ENCODE measurements around the gene STX10.
A peak's percentile ranks its signal among the peaks of the same experiment; 100 is the strongest.

STX10 gene

DNA sequence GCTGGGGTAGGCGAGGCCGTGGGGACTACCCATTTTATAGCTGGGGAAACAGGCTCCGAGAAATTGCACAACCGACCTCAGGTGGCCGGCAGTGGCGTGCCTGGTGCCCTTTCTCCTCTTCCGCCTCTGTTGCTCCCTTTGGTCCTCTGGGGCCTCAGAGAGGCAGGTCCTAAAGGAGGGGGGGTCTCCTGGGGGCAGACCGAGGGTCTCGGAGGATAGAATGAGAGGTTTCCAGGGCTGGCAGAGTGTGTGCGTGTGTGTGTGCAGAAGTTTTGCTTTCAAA is 11.3 kb downstream of the STX10 start:
- no peak for DNase-seq

DNA sequence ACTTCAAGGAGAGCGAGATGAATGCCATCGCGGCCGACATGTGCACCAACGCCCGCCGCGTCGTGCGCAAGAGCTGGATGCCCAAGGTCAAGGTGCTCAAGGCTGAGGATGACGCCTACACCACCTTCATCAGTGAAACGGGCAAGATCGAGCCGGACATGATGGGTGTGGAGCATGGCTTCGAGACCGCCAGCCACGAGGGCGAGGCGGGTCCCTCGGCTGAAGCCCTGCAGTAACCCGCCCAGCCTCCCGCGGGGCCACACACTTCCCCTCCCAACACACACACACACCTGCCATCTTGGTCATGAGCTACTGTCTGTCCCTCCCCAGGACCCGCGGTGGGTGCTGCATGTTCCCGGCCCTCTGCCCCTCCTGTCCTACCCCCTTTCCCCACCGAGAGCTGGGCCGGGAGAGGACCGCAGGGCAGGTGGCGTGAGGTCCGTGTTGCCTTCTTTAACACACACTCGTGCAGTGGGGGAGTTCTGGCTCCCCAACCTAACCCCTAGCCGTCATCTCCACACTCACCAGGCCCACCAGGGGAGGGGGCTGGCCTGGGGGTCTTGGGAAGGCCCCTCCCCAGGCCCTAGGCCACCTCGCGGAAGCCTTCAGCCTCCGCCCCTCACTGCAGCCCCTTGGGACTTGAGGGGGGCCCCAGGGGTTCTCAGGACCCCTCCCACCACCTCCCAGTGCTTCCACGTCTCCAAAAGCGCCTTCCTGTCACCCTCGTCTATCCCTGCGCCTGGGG is 11.8 kb downstream of the STX10 start:
- no peak for DNase-seq

DNA sequence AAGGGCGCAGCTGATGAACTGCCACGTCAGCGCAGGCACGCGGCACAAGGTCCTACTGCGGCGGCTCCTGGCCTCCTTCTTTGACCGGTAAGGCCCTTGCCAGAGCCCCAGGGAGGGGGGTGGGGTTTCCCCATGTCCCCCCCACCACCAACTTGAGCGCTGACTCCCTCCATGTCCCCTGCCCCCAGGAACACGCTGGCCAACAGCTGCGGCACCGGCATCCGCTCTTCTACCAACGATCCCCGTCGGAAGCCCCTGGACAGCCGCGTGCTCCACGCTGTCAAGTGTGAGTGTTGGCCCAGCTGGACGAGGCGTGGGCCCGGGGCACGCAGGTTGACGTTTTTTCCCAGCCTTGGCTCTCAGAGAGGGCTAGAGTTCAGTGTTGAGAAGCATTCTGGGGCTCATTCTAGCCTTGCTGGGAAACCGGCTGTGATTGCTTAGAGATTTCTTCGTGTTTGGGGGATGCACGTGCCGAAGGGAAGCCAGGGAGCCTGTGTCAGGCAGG is 12.8 kb downstream of the STX10 start:
- no peak for DNase-seq

DNA sequence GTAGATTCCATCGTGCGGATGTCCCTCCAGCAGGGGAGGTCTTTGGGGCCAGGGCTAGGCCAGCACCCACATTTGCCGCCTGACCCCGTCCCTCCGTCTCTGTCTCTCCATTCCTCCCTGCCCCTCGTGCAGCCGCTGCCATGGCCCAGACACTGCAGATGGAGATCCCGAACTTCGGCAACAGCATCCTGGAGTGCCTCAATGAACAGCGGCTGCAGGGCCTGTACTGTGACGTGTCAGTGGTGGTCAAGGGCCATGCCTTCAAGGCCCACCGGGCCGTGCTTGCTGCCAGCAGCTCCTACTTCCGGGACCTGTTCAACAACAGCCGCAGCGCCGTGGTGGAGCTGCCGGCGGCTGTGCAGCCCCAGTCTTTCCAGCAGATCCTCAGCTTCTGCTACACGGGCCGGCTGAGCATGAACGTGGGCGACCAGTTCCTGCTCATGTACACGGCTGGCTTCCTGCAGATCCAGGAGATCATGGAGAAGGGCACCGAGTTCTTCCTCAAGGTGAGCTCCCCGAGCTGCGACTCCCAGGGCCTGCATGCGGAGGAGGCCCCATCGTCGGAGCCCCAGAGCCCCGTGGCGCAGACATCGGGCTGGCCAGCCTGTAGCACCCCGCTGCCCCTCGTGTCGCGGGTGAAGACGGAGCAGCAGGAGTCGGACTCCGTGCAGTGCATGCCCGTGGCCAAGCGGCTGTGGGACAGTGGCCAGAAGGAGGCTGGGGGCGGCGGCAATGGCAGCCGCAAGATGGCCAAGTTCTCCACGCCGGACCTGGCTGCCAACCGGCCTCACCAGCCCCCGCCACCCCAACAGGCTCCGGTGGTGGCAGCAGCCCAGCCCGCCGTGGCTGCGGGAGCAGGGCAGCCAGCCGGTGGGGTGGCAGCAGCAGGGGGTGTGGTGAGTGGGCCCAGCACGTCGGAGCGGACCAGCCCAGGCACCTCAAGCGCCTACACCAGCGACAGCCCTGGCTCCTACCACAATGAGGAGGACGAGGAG is 14.8 kb downstream of the STX10 start:
- DNase-seq: no peak

DNA sequence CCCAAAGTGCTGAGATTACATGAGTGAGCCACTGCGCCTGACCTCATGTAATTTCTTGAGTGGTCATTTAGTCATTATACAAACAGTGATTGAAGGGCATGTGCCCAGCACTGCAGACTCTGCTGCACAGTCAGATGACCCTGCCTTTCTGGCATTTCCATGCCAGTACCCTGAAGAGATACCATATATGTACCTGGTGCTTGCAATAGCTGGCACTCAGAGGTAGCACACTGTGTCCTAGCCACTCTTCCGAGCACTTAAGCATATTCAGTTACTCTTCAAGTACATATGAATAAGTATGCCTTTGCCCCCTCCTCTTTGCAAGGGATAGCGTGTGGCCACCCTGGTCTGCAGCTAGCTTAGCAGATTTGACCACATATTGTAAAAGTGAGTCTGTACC is 15.5 kb downstream of the STX10 start:
- no peak for DNase-seq

DNA sequence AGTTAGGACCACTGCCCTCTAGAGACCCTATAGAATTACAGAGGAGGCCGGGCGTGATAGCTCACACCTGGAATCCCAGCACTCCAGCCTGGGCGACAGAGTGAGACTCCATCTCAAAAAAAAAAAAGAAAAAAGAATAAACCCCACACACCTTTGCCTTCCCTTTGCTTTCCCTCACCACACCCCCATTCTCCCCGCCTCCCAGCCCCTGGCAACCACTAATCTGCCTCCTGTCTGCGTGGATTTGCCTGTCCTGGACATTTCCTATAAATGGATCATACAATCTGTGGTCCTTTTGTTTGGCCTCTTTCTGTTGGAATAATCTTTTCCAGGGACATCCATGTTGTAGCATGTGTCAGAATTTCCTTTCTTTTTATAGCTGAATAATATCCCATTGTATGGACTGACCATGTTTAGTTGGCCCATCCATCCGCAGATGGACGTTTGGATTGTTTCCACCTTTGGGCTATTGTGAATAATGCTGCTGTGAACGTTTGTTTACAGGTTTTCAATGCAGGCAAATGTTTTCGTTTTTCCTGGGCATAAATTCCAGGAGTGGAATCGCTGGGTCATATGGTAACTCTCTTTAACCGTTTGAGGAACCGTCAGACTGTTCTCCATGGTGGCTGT is 16.8 kb downstream of the STX10 start:
- DNase-seq: peak; percentile 72

DNA sequence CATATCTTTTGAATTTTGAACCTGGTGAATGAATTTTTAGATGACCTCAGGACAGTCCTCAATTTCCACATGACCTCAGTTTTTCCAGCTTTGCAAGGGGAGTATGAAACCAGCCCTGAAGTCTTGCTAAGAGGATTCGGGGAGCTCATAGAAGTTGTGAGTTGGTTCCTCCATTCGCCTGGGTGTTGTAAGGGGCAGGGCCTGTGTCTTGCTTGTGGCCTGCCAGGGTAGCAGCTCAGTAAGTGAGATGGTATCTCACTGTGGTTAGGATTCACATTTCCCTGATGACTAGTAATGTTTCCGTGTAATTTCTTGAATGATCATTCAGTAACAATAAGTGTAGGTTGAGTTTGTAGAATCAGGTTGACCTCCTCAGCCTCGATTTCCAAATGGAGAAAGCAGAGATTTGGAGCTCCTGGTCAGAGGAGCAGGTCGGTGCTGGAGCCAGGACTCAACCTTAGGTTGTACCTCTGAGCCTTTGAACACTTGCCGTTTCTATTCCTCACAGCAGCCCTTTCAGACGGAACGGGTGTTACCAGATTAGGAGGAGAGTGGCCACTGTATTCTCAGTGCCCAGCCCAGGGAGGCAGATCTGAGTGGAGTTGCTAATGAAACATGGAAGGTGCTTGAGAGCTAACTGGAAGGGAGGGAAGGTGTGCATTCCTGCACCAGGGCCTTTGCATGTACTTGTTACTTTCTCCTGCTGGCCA is 17.5 kb downstream of the STX10 start:
- no peak for DNase-seq

DNA sequence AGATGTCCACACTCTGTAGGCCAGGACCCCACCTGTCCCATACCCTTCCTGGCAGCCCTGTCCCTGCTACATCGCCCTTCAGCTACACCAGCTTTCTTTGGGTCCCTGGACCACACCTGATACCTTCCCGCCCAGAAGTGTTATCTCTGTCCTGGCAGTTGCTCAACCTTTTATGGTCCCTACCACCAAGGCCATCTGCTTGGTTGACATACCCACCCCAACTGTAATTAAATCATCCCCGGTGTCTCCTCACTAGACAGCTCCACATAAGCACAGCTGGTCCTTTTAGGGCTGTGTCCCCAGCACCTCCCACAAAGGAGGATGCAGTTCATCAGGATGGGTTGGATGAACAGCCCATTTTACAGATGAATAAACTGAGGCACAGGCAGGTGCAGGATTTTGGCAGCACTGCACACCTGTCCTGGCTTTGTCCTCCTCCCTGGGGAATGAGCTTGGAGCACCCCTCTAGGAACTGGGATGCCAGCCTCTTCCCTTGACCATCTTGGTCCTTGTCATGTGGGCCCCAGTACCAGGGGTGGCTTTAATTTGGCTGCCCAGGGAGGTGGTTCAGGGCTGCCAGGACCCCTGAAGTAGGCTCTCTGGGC is 19.2 kb downstream of the STX10 start:
- no peak for DNase-seq

DNA sequence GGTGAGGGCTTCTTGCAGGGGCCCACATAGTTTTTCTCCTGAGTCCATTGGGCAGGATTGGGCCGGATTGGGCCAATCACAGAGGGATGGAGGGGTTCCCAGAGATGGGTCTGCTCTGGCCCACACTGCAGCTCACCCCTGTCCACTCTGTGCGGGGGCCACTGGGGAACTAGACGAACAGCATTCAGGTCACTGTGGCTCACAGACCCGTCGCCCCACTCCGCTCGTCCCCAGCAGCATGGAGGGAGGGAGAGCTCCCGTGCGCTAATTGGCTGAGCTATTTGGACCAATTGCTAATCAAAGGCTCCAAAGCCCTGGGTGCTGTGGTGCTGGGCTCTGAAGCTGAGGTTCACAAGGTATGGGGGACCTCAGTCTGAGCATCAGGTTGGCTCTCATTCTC is 20.8 kb downstream of the STX10 start:
- no peak for DNase-seq

DNA sequence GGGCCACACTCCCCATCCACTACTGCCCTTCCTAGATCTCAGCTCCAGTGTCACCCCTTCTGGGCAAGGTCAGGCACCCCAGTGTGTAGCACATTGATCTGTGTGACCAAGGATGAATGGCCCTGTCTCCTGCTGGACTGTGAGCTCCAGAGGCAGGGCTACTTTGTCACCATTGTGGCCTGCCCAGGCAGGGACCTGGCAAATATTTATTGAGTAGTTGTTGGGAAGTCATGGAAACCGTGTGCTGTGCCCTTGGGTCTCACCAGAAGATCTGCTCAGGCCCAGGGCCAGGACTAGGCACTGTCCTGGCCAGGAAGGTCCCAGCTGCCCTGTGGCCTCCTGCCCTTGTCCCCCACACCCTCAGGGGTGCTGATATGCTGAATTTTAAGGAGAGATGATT is 21.6 kb downstream of the STX10 start:
- no peak for DNase-seq

DNA sequence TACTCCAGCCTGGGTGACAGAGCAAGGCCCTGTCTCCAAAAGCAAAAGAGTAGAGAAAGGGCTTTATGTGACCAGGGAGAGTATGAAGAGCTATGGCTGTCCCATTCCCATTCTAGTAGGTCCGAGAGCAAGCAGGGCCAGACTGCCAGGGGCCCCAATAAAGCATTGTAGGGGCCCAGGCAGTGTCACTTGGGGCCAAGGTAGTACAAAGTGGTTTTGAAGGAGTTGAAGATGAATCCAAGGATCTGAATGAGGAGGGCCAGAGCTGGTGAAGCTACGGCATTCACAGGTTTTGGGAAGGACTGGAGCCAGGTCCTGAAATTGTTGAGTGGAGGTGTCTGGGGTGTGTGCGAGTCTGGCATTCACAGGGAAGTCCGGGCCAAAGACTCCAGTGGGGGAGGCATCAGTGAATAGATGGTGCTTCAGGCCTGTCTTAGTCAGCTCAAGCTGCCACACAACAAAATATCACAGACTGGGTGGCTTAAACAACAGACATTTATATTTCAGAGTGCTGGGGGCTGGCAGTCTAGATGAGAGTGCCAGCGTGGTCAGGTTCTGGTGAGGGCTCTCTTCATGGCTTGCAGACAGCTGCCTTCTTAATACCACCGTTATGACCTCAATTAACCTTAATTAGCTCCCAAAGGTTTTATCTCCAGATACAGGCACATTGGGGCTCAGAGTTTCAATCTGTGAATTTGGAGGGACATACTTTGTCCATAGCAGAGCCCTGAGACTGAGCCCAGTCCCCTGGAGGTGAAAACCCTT is 22.2 kb downstream of the STX10 start:
- no peak for DNase-seq

DNA sequence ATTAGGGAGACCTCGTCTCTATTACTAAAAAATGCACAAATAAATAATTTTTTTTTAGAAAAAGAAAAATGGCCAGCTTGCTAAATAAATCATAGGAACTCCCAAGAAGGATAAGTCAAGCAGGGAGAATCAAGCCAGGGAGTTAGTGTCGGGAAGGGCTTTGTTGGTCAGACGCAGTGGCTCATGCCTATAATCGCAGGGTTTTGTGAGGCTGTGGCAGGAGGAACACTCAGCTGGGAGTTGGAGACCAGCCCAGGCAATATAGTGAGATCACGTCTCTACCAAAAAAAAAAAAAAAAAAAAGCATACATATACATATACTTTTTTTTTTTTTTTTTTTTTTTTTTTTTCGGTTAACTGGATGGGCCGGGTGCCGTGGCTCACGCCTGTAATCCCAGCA is 23.1 kb downstream of the STX10 start:
- no peak for DNase-seq

DNA sequence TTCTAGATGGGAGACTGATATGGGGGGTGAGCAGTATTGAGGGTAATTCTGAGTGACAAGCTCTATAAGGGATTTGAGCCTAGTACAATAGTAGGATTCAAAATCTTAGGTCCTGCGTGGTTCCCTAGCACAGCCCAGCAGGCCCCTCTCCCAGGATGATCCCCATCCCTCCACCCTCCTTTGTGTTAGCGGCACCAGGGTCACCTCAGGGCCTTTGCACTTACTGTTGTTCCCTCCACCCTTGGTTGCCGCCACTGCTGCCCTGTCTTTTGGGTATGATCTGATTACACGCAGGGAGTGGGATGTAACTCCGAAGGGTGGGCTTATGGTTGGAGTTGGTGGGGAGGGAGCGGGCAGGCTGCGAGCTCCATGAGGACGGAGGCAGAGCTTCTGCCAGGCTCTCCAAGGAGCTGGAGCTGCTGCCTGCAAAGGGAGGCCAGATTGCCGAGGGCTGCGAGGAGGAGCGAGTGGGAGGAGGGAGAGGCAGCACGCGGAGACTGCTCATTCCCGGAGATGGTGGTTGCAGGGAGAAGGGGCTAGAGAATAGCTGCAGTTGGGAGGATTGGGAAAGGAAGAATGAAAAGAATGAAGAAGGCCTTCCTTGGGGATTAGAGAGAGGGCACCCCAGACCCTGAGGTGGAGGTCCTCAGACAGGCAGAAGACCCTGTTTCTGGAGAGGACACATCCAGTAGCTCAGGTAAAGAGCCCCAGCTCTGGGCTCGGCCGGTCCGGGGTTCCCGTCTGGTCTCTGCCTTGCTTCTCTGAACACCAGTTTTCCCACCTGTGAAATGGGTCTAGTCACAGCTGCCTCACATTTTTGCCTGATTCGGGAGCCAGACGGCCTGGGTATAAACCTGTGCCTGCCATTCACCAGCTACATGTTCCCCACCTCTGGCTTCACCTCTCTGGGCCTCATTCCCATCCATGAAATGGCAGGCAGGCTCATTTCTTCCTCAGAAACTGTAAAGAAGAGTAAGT is 26.9 kb downstream of the STX10 start:
- DNase-seq: no peak

DNA sequence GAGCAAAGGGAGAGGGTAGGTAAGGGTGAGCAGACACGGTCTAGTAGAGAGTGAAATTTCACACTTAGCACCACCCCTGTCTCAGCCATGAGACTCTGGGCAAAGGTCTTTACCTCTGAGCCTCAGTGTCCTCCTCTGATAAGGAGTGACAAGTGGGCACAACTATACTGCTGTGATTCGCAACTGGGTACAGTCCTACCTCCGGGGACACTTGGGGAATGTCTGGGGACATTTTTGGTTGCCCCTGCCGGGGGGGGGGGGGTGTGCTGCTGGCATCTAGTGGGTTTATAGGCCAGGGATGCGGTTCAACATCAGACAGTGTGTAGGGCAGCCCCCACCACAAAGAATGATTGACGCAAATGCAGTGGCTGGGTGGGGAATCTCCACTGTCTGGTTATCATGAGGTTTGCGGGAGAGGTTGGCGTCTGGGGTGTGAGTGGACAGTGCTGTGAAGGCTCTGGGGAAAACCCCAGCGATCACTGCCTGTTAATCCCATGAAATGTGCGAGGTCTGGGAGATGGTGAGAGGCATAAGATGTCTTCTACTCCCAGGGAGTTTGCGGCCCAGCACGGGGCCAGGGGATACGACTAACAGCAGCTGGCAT is 27.8 kb downstream of the STX10 start:
- DNase-seq: no peak

DNA sequence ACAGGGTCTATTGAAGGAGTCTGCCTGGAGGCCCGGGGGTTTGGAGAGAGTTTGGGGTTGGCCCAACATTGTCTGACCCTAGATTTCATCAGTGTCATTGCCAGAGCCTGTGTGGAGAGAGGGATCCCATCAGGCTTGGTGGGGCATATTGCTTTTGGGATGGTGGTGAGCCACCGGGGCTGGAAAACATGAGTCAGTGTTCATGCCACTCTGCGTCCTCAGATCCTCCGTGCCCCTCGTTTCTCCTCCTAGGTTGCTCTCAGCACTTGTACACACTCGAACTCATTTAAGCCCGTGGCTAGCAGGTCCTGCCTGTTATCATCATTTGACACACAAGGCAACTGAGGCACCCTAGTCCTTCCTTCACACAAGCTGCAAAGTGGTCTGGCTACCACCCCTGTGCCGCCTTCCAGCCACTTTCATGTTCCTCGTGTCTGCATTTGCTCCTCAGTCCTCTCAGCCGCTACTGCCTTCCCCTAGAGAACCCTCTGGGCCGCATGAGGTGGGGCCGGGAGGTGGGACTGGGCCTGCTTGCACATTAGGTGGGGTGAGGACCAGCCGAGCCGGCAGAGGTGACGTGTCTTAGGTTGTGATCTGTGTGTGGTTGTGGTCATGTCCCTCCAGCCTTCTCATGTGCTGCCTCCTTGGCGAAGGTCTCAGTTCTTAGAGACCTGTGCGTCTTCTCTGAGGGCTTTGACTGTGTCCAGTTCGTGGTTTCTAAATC is 28.5 kb downstream of the STX10 start:
- DNase-seq: no peak

DNA sequence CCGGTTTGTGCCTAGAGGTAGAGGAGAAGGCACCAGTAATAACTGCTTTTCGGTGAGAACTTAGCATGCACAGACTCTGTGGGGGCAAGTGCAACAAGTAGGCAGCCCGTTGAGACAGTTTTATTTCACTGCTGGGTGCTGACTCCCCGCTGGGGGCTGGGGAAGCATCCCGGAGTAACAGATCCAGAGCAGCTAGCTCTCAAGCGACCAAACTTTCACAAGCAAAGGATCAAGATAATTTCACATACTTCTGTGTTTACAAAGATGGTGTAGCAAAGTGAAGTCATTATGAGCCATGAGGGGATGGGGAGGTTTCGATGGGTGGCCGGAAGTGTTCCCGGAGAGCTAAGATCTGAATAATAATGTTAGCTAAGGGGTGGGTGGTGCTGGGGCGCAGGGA is 29.4 kb downstream of the STX10 start:
- DNase-seq: no peak

DNA sequence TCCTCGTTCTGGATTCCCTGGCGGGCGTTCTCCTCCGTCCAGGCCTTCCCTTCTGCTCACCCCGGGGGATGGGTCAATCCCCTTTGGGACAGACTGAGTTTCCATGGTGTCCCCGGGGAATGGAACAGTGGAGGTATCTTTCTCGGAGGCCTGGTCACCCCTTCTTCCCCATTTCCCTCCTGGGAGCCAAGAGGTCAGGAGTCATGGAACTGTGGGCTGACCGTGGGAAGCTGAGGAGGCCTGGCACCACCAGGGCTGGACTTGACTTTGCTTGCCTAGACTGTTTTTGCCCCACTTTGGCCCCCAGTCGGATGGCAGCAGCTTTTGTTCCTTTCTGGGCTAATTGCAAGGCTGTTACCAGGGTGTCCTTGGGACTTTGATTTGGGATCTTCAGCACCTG is 30.1 kb downstream of the STX10 start:
- DNase-seq: no peak

DNA sequence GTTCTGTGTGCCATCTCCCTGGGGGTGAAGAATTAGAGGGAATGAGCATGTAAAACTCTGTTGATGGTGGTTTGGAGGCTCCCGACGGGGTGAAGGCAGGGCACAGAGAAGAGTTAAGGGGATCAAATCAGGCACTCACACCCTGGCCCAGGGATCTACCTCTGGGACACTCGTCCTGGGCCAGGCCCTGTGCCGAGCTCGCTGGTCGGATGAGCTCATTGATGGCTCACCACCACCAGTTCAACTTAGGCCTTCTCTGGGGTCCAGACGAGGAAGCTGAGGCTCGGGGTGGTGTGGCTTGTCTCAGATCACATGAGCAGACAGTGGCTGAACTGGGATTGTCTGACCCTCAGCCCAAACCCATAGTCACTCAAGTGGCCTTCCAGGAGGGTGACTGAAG is 30.5 kb downstream of the STX10 start:
- no peak for DNase-seq

DNA sequence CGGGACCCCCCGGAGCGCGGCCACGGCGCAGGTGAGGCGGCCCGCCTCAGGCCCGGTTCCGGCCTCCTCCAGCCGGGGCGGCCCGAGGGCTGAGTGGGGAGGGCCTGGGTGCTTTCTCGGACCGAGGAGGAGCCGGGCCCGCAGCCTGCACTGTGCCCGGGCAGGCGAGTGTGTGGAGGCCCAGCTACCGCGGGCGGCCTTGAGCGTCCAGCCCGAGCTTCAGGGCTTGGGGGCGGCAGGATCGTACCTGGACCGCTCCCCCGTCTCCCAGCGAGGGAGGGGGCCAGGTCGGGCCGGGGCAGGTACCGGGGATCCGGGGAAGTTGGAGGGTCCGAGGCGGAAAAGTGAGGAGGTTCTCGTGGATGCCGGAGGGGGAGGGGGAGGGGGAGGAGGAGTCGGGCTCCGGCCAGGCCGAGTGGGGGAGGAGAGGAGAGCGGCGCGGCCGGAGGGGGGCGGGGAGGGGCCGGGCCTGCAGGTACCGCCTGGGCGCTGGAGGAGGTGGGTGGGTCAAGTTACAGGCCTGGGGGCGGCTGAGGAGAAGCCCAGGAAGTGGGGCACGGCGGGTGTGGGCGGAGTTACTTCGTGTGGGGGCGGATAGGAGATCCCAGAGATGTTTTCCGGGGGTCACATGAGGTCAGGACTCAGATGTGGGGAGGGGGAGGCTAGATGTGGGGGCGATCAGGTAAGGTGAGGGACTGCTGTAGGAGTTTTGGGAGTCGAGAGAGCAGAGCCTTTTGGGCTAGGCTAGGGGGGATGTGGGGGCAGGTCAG is 31.6 kb downstream of the STX10 start:
- DNase-seq: no peak
